Esophagus squamous epithelium (tissue), 4 donors: Measurements from ENCODE around the gene TCIRG1.

Source experiments
- CTCF ChIP-seq, 6 experiments: fragments of 450-650 bp in 4 of 6; fragments of 200-600 bp in 2 of 6; sonication (generic) in 2 of 6; IDR thresholded peaks; one replicate each; pipeline ENCODE4 v1.5.1; 2016 to 2019; ENCODE audit warnings: antibody characterized with exemption in 6 of 6, mild to moderate bottlenecking in 4 of 6, moderate library complexity in 4 of 6
- POLR2A ChIP-seq, 4 donors: fragments of 450-650 bp; IDR thresholded peaks; one replicate each; pipeline ENCODE4 v1.6.1; 2017; ENCODE audit warnings: antibody characterized with exemption in 4 of 4, mild to moderate bottlenecking in 4 of 4, moderate library complexity in 3 of 4

GRCh38 chr11:68049509-68050370, 10.9 kb downstream of the TCIRG1 start:
- TF ChIP-seq CTCF (IDR thresholded peaks at IDR 0.05) (no peak), POLR2A (IDR thresholded peaks at IDR 0.05) (no peak)
